Renal cortex interstitium (tissue), 11 donors: ENCODE measurements around the gene AMOT. TPM values are rescaled to one million over a fixed set of nuclear protein-coding genes. Genes with fewer than 3 reads are reported as not detected.

Experiments used
- DNase-seq, 11 donors: peaks; one replicate each; pipeline ENCODE4 v3.0.0-alpha.2; 2013; ENCODE audit warnings: low read depth in 9 of 11, low spot score in 4 of 11; ENCODE audit errors: extremely low read depth in 1 of 11
- polyA plus RNA-seq, 3 donors: library from polyadenylated mRNA; unstranded; fragments of 120-200 nt; gene quantifications; one replicate each; pipeline ENCODE4 v1.2.1, GENCODE V29; 2013; ENCODE audit not compliant: insufficient read length in 3 of 3

The AMOT gene
- polyA plus RNA-seq, 3 donors = 71.0 to 82.0 (median 75.5) TPM

DNA sequence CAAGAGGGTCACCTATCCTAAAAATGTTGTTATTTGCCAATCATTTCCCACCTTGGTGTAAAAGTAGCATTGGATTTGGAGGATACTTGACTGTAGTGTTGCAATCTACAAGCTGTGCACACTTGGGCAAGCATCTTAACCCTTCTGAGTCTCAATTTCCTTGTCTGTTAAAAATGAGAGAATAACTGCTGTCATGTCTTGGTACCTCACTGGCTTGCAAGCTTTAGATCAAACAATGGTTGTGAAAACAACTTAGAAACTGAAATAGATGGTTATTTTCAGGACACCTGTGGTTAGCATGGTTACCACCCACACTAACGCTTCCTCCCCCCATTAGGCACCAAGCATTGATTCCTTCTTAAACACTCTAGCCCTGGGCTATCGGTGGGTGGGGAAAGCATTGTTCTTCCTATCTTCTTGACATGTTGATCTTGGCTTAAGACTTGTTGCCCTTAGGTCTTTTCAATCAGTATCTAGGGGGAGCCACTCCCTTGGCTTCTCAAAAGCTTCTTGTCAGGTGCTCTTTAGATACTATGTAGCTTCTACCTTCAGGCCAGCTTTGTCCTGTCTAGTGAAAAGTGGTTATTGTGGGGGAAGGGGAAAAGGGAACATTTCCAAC, 10.6 kb upstream of the AMOT start:
- no peak for DNase-seq

DNA sequence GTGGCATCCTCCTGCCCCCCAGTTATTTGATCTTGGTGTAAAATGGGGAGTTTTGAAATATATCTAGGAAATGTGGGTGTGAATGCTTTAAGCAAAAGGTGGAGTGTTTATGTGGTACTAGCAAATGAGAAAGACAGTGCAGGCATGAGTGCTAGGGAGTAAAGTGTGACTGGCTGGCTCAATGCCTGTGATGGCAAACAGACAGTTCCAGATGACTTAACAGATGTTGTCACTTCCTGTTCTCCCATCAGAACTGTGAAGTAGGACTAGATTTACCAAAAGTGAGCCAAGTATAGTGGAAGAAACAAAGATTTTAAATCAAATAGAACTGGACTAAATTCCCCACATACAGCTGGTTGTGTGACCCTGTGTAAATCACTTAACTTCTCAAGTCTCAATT, 8.4 kb upstream of the AMOT start:
- no peak for DNase-seq

DNA sequence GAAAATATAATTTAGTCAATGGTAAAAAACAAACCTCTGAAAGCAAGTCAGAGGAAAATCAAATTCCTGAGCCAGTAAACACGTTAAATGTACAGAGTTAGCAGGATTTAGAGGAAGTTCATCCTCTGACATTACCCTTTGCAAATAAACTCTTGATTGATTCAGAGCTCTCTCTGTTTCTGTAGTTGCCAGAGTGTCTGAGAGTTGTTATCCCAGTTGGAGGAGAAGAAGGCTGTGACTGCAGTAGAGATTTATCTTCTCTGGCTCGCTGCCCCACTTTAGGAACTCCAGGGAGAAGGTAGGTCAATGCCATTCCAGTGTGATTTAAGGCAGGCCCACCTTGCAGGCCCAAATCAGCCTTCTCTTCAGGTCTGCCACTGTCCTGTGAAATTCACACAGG, 6.2 kb upstream of the AMOT start:
- no peak for DNase-seq

- DNase-seq = no peak
Measured at GRCh38 chrX:112846187-112846586, 5.6 kb upstream of the AMOT start.

DNA sequence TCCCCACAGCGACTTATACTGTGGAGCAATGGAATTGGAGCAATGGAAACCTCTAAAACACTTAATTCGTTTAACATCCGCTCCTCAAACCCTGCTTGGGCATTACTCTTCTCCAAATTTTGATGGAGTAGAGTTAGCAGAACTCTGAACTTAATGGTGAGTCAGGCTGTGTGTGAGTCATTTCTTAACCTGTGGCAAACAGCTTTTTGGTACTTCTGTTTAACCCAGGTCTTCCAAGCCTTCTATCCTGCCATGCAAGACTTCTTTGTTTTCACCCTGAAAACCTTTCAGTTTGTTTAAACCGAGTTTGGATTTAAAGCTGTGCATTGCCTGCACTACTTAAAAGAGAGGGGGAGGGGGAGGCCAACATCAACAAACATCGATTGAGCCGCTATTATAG, 3.6 kb upstream of the AMOT start:
- DNase-seq = no peak

- DNase-seq = no peak
Measured at GRCh38 chrX:112841820-112842157, 1.2 kb upstream of the AMOT start.

GRCh38 chrX:112841114-112841819, 636 bp upstream of the AMOT start:
- DNase-seq = peak; percentile 55 to 88 (median 81)

DNA sequence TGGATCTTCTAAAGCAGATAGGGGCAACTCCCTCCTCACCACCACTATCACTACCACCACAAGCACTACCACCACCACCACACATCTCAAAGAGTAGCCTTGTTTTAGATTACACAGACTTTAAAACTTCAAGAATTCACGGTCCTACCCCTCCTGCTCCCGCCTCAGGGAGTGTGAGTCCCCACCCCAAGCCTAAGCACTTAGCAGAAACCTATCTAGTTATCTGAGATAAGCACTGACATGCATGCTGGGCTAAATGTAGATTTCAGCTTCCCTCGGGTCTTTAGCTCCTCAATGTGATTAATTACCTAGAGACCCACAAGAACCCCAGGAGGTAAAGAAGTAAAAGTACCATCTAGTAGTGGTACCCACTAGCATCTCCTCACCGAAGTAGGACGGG, 775 bp downstream of the AMOT start:
- no peak for DNase-seq

GRCh38 chrX:112837531-112837930, 3.1 kb downstream of the AMOT start:
- no peak for DNase-seq

DNA sequence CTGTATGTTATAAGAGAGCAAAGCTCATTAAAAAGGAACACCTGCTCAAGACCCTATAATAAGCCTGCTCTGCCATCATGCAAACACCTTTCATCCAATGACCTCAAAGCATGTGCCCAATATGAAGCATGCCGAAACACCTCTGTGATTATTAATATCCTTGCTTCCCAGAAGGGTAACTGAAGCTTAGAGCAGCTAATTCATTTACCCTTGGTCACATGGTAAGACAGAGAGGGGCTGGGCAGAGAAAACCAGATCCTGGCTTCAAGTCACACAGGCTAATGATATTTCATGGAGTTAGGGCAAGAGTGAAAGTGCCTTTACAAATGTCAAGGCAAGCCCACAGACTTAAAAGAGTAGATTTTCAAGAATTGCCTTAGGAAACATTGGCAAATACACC, 5.6 kb downstream of the AMOT start:
- no peak for DNase-seq

- DNase-seq = no peak
Measured at GRCh38 chrX:112834031-112834845, 6.4 kb downstream of the AMOT start.

DNA sequence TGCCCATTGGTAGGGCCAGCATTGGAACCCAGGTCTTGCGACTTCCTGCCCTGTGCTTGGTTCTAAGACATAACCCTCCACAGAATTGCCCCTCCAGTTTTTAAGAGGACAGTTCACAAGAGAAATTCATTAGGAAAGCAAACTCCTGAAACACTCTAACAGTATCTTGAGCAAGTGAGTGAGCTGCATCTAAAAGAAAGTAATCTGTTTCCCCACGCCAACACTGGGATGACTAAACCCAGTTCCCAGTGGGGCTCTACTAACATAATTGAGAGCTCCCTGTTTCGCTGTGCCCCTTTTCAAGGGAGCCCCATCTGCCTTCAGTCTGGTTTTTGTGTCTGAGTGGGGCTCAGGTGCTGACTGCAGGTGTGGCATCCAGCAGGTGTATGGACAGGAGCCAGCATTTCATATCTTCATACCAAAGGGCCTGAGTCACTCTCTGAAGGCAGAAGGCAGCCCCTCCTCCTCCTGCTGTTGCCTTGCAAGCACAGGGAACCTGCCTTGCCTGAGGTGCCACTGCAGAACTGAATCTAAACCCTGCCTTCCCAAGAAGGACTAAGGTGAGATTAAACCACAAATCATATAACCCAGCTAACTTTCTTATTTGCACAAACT, 8.0 kb downstream of the AMOT start:
- no peak for DNase-seq

DNA sequence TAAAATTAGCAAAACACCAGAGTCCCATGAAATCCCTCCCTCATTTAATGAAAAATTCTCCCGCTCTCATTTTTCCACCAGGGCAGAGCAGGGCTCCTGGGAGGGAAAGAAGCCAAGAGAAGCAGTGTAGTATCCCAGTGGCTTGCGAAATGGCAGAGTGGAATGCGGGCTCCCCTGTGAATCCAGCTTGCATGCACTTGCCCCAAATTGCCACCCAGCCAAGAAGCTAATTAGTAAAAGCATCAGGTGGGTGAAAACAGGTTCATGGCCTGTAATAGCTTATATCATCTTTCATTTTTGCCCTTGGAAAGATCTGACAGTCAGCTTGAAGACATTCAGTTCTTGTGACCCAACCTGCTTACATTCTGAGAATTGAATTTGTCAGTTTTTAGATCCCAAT, 10.1 kb downstream of the AMOT start:
- no peak for DNase-seq

DNA sequence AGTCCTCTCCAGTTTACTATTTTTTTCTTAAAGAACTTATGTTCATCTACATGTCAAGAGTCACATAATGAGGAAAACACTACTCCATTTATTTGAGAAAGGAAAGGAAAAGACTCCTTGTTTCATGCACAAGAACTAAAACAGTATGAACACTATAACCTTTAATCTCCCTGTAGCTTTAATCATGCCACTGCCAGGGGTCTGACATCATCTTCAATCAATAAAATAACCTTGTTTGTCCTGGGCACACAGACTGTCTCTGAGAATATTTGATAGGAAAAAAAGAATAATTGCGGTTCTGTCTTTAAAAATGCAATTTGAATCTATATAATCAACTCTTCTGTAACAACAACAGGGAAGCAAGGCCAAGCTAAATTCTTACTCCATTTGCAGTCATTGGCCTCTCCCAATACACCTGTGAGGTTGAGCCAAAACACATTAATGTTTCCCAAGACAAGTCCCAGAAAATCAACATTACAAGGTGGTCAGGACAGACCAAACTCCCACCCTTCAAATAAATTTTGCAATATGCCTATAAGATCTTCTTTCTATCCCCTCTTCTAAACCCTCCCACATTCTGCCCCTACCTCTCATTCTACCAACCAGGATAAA, 13.2 kb downstream of the AMOT start:
- no peak for DNase-seq

DNA sequence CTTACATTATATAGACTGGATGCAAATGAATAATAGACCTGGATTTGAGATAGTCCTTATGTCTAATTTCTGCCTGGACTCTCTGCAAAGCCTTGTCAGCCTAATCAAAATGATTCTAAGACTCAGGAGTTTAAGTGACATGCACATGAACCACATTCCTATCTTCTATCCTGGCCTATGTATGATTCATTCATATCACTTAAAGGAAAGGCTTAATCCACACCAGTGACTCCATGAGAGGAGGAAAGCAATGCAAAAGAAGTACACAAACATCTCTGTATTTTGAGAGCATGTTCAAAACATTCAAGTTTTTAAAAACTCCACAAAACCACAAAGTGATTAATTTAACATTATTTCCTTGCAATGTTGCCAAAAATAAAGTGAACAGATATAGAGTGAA, 14.6 kb downstream of the AMOT start:
- DNase-seq = no peak

DNA sequence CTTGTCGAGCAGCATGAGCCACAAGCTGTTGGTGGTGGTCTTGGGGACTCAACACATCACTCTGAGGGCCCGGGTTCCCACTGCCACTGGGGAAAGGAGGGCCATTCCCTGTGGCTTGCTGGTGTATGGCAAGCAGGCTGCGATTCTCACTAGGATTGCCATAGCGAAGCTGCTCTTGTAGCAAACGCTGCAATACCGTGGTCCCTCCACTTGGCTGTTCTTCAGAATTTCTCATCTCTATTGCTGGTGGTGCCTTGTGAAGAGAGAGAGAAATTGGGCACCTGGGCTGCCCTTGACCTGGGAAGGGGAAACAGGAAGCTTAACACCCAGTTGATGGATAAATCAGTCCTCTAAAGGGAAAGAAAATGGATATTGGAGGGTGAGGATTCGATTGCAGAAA, 17.7 kb downstream of the AMOT start:
- no peak for DNase-seq

DNA sequence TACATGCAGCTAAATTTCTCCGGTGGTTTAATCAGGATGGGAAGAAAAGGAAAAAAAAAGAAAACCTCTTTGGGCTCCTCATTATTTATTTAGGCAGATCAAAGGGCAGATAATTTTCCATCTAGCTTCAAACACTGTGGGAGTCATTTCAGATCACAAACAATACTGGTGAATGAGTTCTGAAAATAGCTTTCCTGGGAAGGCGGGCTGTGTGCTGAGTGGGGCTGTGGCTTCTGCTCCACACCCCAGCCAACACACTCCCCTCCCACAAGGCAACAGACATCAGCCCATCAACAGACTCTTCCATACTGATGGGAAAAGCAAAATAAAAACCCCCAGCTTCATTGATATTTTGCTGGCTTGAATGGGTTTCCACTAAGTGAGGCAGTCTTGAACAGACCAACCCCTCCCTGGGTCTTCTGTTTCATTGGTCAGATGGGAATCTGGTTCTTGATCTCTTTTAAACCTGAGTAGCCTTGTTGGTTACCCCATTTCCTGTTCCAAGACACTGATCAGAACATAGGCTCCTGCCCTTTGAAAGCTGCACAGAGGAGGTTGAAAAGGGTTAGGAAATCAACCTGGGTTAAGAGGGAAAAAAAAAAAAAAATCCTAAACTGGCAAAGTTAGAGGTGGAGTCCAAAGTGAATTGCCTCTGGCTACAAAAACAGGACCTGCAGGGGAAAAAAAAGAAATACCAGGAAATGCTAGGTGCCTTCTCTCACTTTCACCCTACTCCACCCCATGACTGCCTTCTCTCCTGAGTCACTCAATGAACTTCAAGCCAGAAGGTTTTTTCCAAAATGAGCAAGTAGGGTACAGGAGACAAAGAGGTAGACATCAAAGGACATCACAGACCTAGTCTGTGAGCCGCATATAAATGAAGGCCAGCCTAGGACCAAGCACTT, 20.0 kb downstream of the AMOT start:
- DNase-seq = no peak

GRCh38 chrX:112819813-112820212, 20.8 kb downstream of the AMOT start:
- no peak for DNase-seq
